T-cell (primary cell): Measurements from ENCODE around the gene CDH4. TPM values are rescaled to one million over a fixed set of nuclear protein-coding genes. Genes with fewer than 3 reads are reported as not detected.

Experiments used
- ATAC-seq, 4 experiments: fragments of 200-7000 bp in 3 of 4; fragments of 150-1000 bp in 1 of 4; cut with Tn5 transposase; replicated peaks in 1 of 4; 1 replicate in 3 of 4; 2 replicates in 1 of 4; pipeline ENCODE4 v1.10.0; 2021; ENCODE audit warnings: moderate library complexity in 3 of 4, mild to moderate bottlenecking in 2 of 4, moderate number of reproducible peaks in 1 of 4
- CTCF ChIA-PET, 2 donors: fragments of 300-600 bp; sonication (Branson Sonifier 250); formaldehyde crosslinking; loops; one replicate each; lab custom pipeline; 2022; ENCODE audit warnings: antibody characterized with exemption in 2 of 2; lab: Charles Lee
- POLR2A ChIA-PET, 2 donors: fragments of 300-600 bp; sonication (Branson Sonifier 250); formaldehyde crosslinking; loops; one replicate each; lab custom pipeline; 2022; ENCODE audit warnings: antibody characterized with exemption in 2 of 2; lab: Charles Lee
- DNase-seq, 35 experiments: peaks; one replicate each; pipeline versions ENCODE4 v3.0.0 to v3.0.0-alpha.2; 2013 to 2023
- H3K27ac ChIP-seq: one replicate; pipeline ENCODE4 v1.5.1; 2013; ENCODE audit warnings: low read length
- H3K27me3 ChIP-seq, 2 experiments: replicated peaks in 1 of 2; 1 replicate in 1 of 2; 2 replicates in 1 of 2; pipeline versions ENCODE4 v1.6.1 to v1.7.0; 2013; ENCODE audit warnings: low read length in 1 of 2, mixed read lengths in 1 of 2; ENCODE audit not compliant: control insufficient read depth in 2 of 2, insufficient read depth in 2 of 2; ENCODE audit errors: extremely low read depth in 1 of 2
- H3K36me3 ChIP-seq, 2 donors: 1 replicate in 1 of 2; 2 replicates in 1 of 2; pipeline versions ENCODE4 v1.6.1 to v1.7.0; 2013; ENCODE audit warnings: low read length in 1 of 2; ENCODE audit not compliant: control insufficient read depth in 2 of 2, insufficient read depth in 1 of 2; ENCODE audit errors: extremely low read depth in 1 of 2
- H3K4me1 ChIP-seq, 2 experiments: 1 replicate in 1 of 2; 2 replicates in 1 of 2; pipeline versions ENCODE4 v1.6.1 to v1.7.0; 2013; ENCODE audit warnings: low read length in 2 of 2, mixed read lengths in 1 of 2; ENCODE audit not compliant: insufficient read depth in 2 of 2, control insufficient read depth in 1 of 2; ENCODE audit errors: extremely low read depth in 1 of 2
- H3K4me3 ChIP-seq, 2 donors: 1 replicate in 1 of 2; 2 replicates in 1 of 2; pipeline versions ENCODE4 v1.5.1 to v1.7.0; 2013; ENCODE audit warnings: mild to moderate bottlenecking in 2 of 2, low read length in 1 of 2, moderate library complexity in 1 of 2; ENCODE audit not compliant: control insufficient read depth in 1 of 2; ENCODE audit errors: extremely low read depth in 1 of 2
- H3K9me3 ChIP-seq: 2 replicates; pipeline ENCODE4 v1.7.0; 2013
- H3K27ac Mint-ChIP-seq, 2 donors: one replicate each; pipeline ENCODE4 v1.8.0; 2020 to 2021; ENCODE audit warnings: mild to moderate bottlenecking in 2 of 2, mixed read lengths in 2 of 2
- H3K27me3 Mint-ChIP-seq, 2 donors: one replicate each; pipeline ENCODE4 v1.8.0; 2021 to 2022; ENCODE audit warnings: mixed read lengths in 2 of 2
- H3K36me3 Mint-ChIP-seq: one replicate; pipeline ENCODE4 v1.8.0; 2021; ENCODE audit warnings: mixed read lengths
- H3K4me1 Mint-ChIP-seq, 3 donors: one replicate each; pipeline ENCODE4 v1.8.0; 2020 to 2022; ENCODE audit warnings: mixed read lengths in 3 of 3, mild to moderate bottlenecking in 1 of 3
- H3K4me3 Mint-ChIP-seq, 3 donors: one replicate each; pipeline ENCODE4 v1.8.0; 2020 to 2022; ENCODE audit warnings: mild to moderate bottlenecking in 3 of 3, mixed read lengths in 3 of 3, moderate library complexity in 3 of 3
- H3K9me3 Mint-ChIP-seq, 3 donors: one replicate each; pipeline ENCODE4 v1.8.0; 2020 to 2022; ENCODE audit warnings: mixed read lengths in 3 of 3
- WGBS: methylation state at CpG from one replicate; pipeline ENCODE4 v1.1.5; 2013; ENCODE audit warnings: missing lambda C conversion rate; ENCODE audit not compliant: insufficient coverage; 5-methylcytosine and 5-hydroxymethylcytosine counted together
- total RNA-seq, 35 experiments: library from RNA in 6 of 35; stranded (reverse) in 6 of 35; fragments of 120-200 nt in 1 of 35; gene quantifications; one replicate each; pipeline versions ENCODE4 v1.2.1 to v1.2.4 and lab custom pipeline; 2013 to 2026

The CDH4 gene
- total RNA-seq, 5 donors from 2014 or later (not counting 1 experiment from before 2014, with no cell fraction given), result 0.06 to 0.64 (median 0.14) TPM

- 90% methylated on average over 10 of the region's 10 CpGs for WGBS
- Histone ChIP-seq H3K27ac (no peak overlapping the region), H3K9me3 (no peaks in the 10 kb centered on the region), H3K4me1 (no peaks in the 10 kb centered on the region), H3K27me3 (peaks cover 0 to 10% of the 10 kb centered on the region in 2 experiments), H3K36me3 (no peaks in the 10 kb centered on the region), H3K4me3 (no peak overlapping the region)
- no peak for DNase-seq
- H3K36me3 Mint-ChIP-seq, result no peaks in the 10 kb centered on the region
- ATAC-seq, result no peak
- H3K4me3 Mint-ChIP-seq, result no peak overlapping the region
- H3K4me1 Mint-ChIP-seq, result no peaks in the 10 kb centered on the region
- CTCF ChIA-PET, result no interaction called here
- no peaks in the 10 kb centered on the region for H3K27me3 Mint-ChIP-seq
- H3K9me3 Mint-ChIP-seq, result no peaks in the 10 kb centered on the region
- no peak overlapping the region for H3K27ac Mint-ChIP-seq
- POLR2A ChIA-PET, result no interaction called here
Measured at GRCh38 chr20:61679473-61679872, 427.4 kb downstream of the CDH4 start.

GRCh38 chr20:61680096-61680495 lies 428.0 kb downstream of the CDH4 start:
- Histone ChIP-seq H3K27me3 (peaks cover 0 to 10% of the 10 kb centered on the region in 2 experiments), H3K9me3 (no peaks in the 10 kb centered on the region), H3K27ac (no peak overlapping the region), H3K4me1 (no peaks in the 10 kb centered on the region), H3K36me3 (no peaks in the 10 kb centered on the region), H3K4me3 (no peak overlapping the region)
- no peaks in the 10 kb centered on the region for H3K36me3 Mint-ChIP-seq
- H3K27ac Mint-ChIP-seq, result no peak overlapping the region
- no peak overlapping the region for H3K4me3 Mint-ChIP-seq
- no peaks in the 10 kb centered on the region for H3K4me1 Mint-ChIP-seq
- ChIA-PET CTCF (no interaction called here), POLR2A (no interaction called here)
- DNase-seq (no peak), ATAC-seq (no peak)
- WGBS, result 79% methylated on average over 7 of the region's 7 CpGs
- H3K9me3 Mint-ChIP-seq, result no peaks in the 10 kb centered on the region
- no peaks in the 10 kb centered on the region for H3K27me3 Mint-ChIP-seq

DNA sequence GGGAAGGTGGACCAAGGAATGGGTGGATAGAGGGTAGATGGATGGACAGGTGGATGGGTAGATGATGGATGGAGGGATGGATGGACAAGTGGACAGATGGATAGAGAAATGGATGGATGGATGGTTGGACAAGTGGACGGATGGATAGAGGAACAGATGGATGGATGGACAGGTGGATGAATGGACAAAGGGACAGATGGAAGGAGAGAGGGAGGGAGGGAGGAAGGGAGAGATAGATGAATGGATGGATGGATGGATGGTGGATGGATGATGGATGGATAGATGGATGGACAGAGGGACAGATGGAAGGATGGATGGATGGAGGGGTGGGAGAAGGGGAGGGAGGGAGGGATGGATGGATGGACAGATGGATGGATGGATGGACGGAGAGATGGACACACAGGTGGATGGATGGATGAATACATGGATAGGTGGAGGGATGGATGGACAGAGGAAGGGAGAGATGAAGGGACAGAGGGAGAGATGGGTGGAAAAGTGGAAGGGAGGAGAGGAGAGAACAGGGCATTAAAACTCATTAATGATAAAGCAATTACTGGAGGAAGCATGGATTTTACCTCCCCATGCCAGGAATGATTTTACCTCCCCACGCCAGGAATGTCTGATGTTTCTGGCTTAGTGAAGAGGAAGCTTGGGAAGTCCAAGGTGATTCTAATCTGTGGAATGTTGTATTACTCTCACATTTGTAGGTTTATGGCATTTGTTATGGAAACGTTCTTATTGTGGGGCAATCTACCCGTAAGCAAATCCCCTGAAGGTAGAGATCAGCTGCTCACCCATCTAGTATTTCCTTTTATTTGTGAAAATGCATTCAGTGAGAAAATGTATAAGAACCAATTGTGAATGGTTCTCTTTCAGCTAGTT lies 430.3 kb downstream of the CDH4 start:
- Histone ChIP-seq H3K4me3 (no peak overlapping the region), H3K9me3 (no peaks in the 10 kb centered on the region), H3K27ac (no peak overlapping the region), H3K36me3 (no peaks in the 10 kb centered on the region), H3K4me1 (no peaks in the 10 kb centered on the region), H3K27me3 (peaks cover 0 to 7% of the 10 kb centered on the region in 2 experiments)
- Mint-ChIP-seq H3K36me3 (no peaks in the 10 kb centered on the region), H3K27me3 (no peaks in the 10 kb centered on the region), H3K9me3 (no peaks in the 10 kb centered on the region), H3K4me1 (no peaks in the 10 kb centered on the region), H3K27ac (no peak overlapping the region), H3K4me3 (no peak overlapping the region)
- POLR2A ChIA-PET, result no interaction called here
- ATAC-seq (no peak), DNase-seq (no peak)
- WGBS, result 78% methylated on average over 2 of the region's 5 CpGs
- CTCF ChIA-PET, result no interaction called here

GRCh38 chr20:61682996-61683681 lies 431.1 kb downstream of the CDH4 start:
- no peak overlapping the region for H3K4me3 ChIP-seq
- H3K27me3 Mint-ChIP-seq, result no peaks in the 10 kb centered on the region
- H3K27me3 ChIP-seq, result peaks cover 0 to 7% of the 10 kb centered on the region in 2 experiments
- H3K27ac ChIP-seq, result no peak overlapping the region
- no peaks in the 10 kb centered on the region for H3K4me1 Mint-ChIP-seq
- H3K4me1 ChIP-seq, result no peaks in the 10 kb centered on the region
- no peak overlapping the region for H3K4me3 Mint-ChIP-seq
- ChIA-PET CTCF (no interaction called here), POLR2A (no interaction called here)
- DNase-seq, result no peak
- no peak overlapping the region for H3K27ac Mint-ChIP-seq
- 86% methylated on average over 18 of the region's 20 CpGs for WGBS
- no peaks in the 10 kb centered on the region for H3K9me3 Mint-ChIP-seq
- H3K9me3 ChIP-seq, result no peaks in the 10 kb centered on the region
- no peaks in the 10 kb centered on the region for H3K36me3 ChIP-seq
- no peak for ATAC-seq
- H3K36me3 Mint-ChIP-seq, result no peaks in the 10 kb centered on the region

DNA sequence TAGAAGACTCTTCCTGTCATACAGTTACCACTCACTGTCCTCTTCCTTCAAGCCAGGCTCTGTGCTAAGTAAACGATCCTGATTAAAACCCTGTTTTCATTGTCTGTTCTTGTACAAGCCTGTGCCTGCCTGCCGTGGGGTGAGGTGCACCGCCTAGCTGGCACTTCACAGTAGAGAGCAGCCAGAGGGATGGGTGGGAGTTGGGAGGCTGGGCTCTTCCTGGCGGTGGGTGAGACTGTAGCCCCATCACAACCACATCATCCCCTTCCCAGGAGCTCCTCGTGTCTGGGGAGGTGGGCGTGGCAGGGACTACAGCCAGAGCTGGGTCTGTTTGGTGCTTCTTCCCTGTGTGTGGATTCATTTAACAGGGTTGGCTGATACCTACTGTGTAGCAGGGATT lies 431.7 kb downstream of the CDH4 start:
- peaks cover 0 to 7% of the 10 kb centered on the region in 2 experiments for H3K27me3 ChIP-seq
- no peak overlapping the region for H3K4me3 ChIP-seq
- H3K9me3 Mint-ChIP-seq, result no peaks in the 10 kb centered on the region
- ATAC-seq (no peak), DNase-seq (no peak)
- no peak overlapping the region for H3K4me3 Mint-ChIP-seq
- POLR2A ChIA-PET, result no interaction called here
- CTCF ChIA-PET, result no interaction called here
- no peaks in the 10 kb centered on the region for H3K4me1 Mint-ChIP-seq
- H3K27ac ChIP-seq, result no peak overlapping the region
- H3K27me3 Mint-ChIP-seq, result no peaks in the 10 kb centered on the region
- H3K4me1 ChIP-seq, result no peaks in the 10 kb centered on the region
- no peak overlapping the region for H3K27ac Mint-ChIP-seq
- WGBS, result no CpG with 5 or more reads among the region's 6 CpGs
- H3K36me3 ChIP-seq, result no peaks in the 10 kb centered on the region
- H3K9me3 ChIP-seq, result no peaks in the 10 kb centered on the region
- no peaks in the 10 kb centered on the region for H3K36me3 Mint-ChIP-seq

DNA sequence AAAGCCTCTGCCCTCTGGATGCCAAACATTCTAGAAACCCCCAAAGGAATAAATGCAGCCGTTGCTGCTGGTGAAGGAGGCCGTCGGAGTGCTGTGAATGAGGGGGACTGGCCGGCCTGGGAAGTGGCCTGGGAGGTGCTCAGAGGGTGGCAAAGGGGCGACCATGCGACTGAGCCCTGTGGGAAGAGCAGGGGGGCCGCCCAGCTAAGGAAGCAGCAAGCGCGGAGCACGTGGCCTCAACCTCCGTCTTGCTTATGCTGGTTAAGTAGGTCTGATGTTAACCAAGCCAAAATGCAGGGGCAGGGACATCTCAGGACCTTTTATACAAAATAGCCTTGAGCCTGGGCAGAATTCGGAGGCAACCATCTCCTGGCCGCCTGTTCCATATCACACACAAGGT lies 432.1 kb downstream of the CDH4 start:
- H3K36me3 ChIP-seq, result no peaks in the 10 kb centered on the region
- H3K27me3 ChIP-seq, result peaks cover 0 to 7% of the 10 kb centered on the region in 2 experiments
- ChIA-PET CTCF (no interaction called here), POLR2A (no interaction called here)
- DNase-seq, result no peak
- Mint-ChIP-seq H3K27ac (no peak overlapping the region), H3K9me3 (no peaks in the 10 kb centered on the region), H3K27me3 (no peaks in the 10 kb centered on the region), H3K4me3 (no peak overlapping the region), H3K36me3 (no peaks in the 10 kb centered on the region), H3K4me1 (no peaks in the 10 kb centered on the region)
- no peak overlapping the region for H3K27ac ChIP-seq
- no peak for ATAC-seq
- 75% methylated on average over 9 of the region's 13 CpGs for WGBS
- H3K4me3 ChIP-seq, result no peak overlapping the region
- no peaks in the 10 kb centered on the region for H3K9me3 ChIP-seq
- no peaks in the 10 kb centered on the region for H3K4me1 ChIP-seq
